Activated CD8-positive, alpha-beta memory T cell treated with anti-CD3 and anti-CD28 coated beads for 24 hours (primary cell): Measurements from ENCODE around the gene PACSIN2.
"Not testable (repeated sequence)": the region's sequence is repeated elsewhere in the genome, so short reads cannot be mapped to it uniquely, and the experiment has no call there.

Experiments used
- DNase-seq: peaks from one replicate; pipeline ENCODE4 v3.0.0-alpha.2; 2020

Gene PACSIN2

GRCh38 chr22:42963231-42963595 is 51.7 kb downstream of the PACSIN2 start:
- no peak for DNase-seq

- no peak for DNase-seq
These were observed 52.4 kb downstream of the PACSIN2 start for GRCh38 chr22:42962295-42963230.

GRCh38 chr22:42961810-42962209 is 53.1 kb downstream of the PACSIN2 start:
- DNase-seq = no peak

GRCh38 chr22:42961400-42961690 is 53.6 kb downstream of the PACSIN2 start:
- DNase-seq = not testable (repeated sequence)

- no peak for DNase-seq
These were observed 54.2 kb downstream of the PACSIN2 start for GRCh38 chr22:42960531-42961399.

- no peak for DNase-seq
These were observed 55.1 kb downstream of the PACSIN2 start for GRCh38 chr22:42959576-42960509.

GRCh38 chr22:42958937-42959336 is 56.0 kb downstream of the PACSIN2 start:
- no peak for DNase-seq

- no peak for DNase-seq
These were observed 57.0 kb downstream of the PACSIN2 start for GRCh38 chr22:42957958-42958357.

- DNase-seq = no peak
These were observed 57.4 kb downstream of the PACSIN2 start for GRCh38 chr22:42957544-42957943.

GRCh38 chr22:42955848-42956247 is 59.1 kb downstream of the PACSIN2 start:
- DNase-seq = no peak

- DNase-seq = no peak
These were observed 59.8 kb downstream of the PACSIN2 start for GRCh38 chr22:42955087-42955635.

- not testable (repeated sequence) for DNase-seq
These were observed 61.2 kb downstream of the PACSIN2 start for GRCh38 chr22:42953751-42954150.

GRCh38 chr22:42951093-42951710 is 63.7 kb downstream of the PACSIN2 start:
- DNase-seq = no peak

GRCh38 chr22:42950281-42950680 is 64.7 kb downstream of the PACSIN2 start:
- DNase-seq = no peak

- DNase-seq = no peak
These were observed 65.8 kb downstream of the PACSIN2 start for GRCh38 chr22:42949159-42949558.

- DNase-seq = no peak
These were observed 66.7 kb downstream of the PACSIN2 start for GRCh38 chr22:42948294-42948693.

GRCh38 chr22:42947211-42947990 is 67.5 kb downstream of the PACSIN2 start:
- no peak for DNase-seq

GRCh38 chr22:42946546-42947198 is 68.3 kb downstream of the PACSIN2 start:
- DNase-seq = no peak

GRCh38 chr22:42945736-42946135 is 69.2 kb downstream of the PACSIN2 start:
- no peak for DNase-seq

- DNase-seq = no peak
These were observed 69.9 kb downstream of the PACSIN2 start for GRCh38 chr22:42945027-42945426.

GRCh38 chr22:42944409-42944808 is 70.5 kb downstream of the PACSIN2 start:
- no peak for DNase-seq
